H1 (cell line): ENCODE results near the gene TOP1. TPM values are rescaled to one million over a fixed set of nuclear protein-coding genes. Genes with fewer than 3 reads are reported as not detected.

Experiments
- MAFK ChIP-seq: IDR thresholded peaks from 2 replicates; pipeline ENCODE4 v1.6.1; 2012; ENCODE audit warnings: low read depth, mild to moderate bottlenecking, improper control_type of control experiment, low read length
- POLR2AphosphoS5 ChIP-seq: IDR thresholded peaks from 2 replicates; pipeline ENCODE4 v1.6.1; 2011; ENCODE audit warnings: low read depth, low read length
- SRF ChIP-seq: IDR thresholded peaks from 2 replicates; pipeline ENCODE4 v1.6.1; 2011; ENCODE audit warnings: mild to moderate bottlenecking, low read depth, low read length, moderate library complexity
- TEAD4 ChIP-seq: IDR thresholded peaks from 2 replicates; pipeline ENCODE4 v1.6.1; 2012; ENCODE audit warnings: low read depth, low read length, inconsistent platforms, mixed read lengths
- polyA plus RNA-seq, 7 experiments: library from polyadenylated mRNA; depleted of rRNA in 3 of 7; stranded (reverse) in 5 of 7; unstranded in 2 of 7; fragments of >200 nt in 5 of 7; fragments of 200-250 nt in 2 of 7; gene quantifications; 1 replicate in 5 of 7; 2 replicates in 1 of 7; 4 replicates in 1 of 7; pipeline versions ENCODE4 v1.2.1 to v1.2.3, GENCODE V29; 2011 to 2013; ENCODE audit warnings: missing spikeins in 2 of 7, mixed read lengths in 2 of 7
- total RNA-seq: library from RNA; stranded (reverse); fragmentation: NEBNext Ultra II Directional; extraction: Animal tissue kit (Norgen Biotek cat#: 25700); gene quantifications from 2 replicates; pipeline ENCODE4 v1.2.1, GENCODE V29; 2021

TOP1 gene
- total and polyA plus RNA-seq, 2 of the 8 experiments (the other 6 are each of a cell fraction or from before 2014, with no cell fraction given): 7.4 to 108 TPM

DNA sequence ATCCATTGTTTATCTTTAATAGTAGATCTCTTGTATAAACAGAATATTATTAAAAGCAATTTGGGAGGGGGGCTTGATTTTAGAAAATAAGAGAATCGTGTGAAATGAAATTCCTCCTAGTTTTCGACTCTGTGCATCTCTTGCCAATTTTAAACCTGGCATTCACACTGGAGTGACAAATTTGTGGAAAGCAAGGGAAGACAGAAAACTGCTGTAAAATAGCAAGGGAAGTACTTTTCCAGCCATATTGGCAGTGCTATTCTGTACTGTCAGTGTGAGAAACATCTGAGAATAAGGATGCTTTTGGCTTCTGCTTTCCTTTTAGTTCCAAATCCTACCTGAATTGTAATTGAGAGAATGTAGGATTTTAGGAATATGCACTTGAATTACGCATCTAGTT, 40.2 kb downstream of the TOP1 start (continued):
- no peak for TF ChIP-seq MAFK
- TF ChIP-seq TEAD4: no peak
- TF ChIP-seq POLR2AphosphoS5: no peak
- no peak for TF ChIP-seq SRF
